DOHH2 (cell line): ENCODE data around the gene SLC44A1.

ENCODE experiments used
- H3F3A ChIP-seq: fragments of 200-600 bp; sonication (generic), shearing (Covaris generic); 2 replicates; pipeline ENCODE4 v1.6.0; 2016; ENCODE audit warnings: antibody characterized with exemption, mild to moderate bottlenecking; ENCODE audit not compliant: control insufficient read depth, insufficient read depth
- H3K27ac ChIP-seq: fragments of 200-600 bp; sonication (generic); 2 replicates; pipeline ENCODE4 v1.5.1; 2014; ENCODE audit warnings: low read depth, mild to moderate bottlenecking, low read length, moderate library complexity
- H3K27me3 ChIP-seq: fragments of 200-600 bp; sonication (generic); 2 replicates; pipeline ENCODE4 v1.6.1; 2014; ENCODE audit warnings: mild to moderate bottlenecking, low read length, mixed read lengths; ENCODE audit not compliant: control insufficient read depth
- H3K36me3 ChIP-seq: fragments of 200-600 bp; sonication (generic); 2 replicates; pipeline ENCODE4 v1.6.1; 2014; ENCODE audit warnings: mild to moderate bottlenecking, low read length, moderate library complexity, mixed read lengths; ENCODE audit not compliant: control insufficient read depth
- H3K4me1 ChIP-seq: fragments of 200-600 bp; sonication (generic); 2 replicates; pipeline ENCODE4 v1.6.1; 2014; ENCODE audit warnings: mild to moderate bottlenecking, low read length, mixed read lengths; ENCODE audit not compliant: control insufficient read depth
- H3K4me2 ChIP-seq: fragments of 200-600 bp; sonication (generic); 2 replicates; pipeline ENCODE4 v1.6.0; 2014; ENCODE audit warnings: mild to moderate bottlenecking, low read length, moderate library complexity
- H3K4me3 ChIP-seq: fragments of 200-600 bp; sonication (generic); 2 replicates; pipeline ENCODE4 v1.5.1; 2014; ENCODE audit warnings: mild to moderate bottlenecking, low read length, mixed read lengths
- H3K79me2 ChIP-seq: fragments of 200-600 bp; sonication (generic); 2 replicates; pipeline ENCODE4 v1.6.1; 2014; ENCODE audit warnings: mild to moderate bottlenecking, low read length, mixed read lengths; ENCODE audit not compliant: control insufficient read depth
- H3K9me2 ChIP-seq: fragments of 200-600 bp; sonication (generic); replicated peaks from 2 replicates; pipeline ENCODE4 v1.6.1; 2014; ENCODE audit warnings: mild to moderate bottlenecking, low read length, mixed read lengths; ENCODE audit not compliant: control insufficient read depth
- H3K9me3 ChIP-seq: fragments of 200-600 bp; sonication (generic); 2 replicates; pipeline ENCODE4 v1.6.1; 2014; ENCODE audit warnings: antibody characterized with exemption, low read length, mixed read lengths; ENCODE audit not compliant: control insufficient read depth, insufficient read depth
- H4K20me1 ChIP-seq: fragments of 200-600 bp; sonication (generic); 2 replicates; pipeline ENCODE4 v1.6.0; 2014; ENCODE audit warnings: low read depth, mild to moderate bottlenecking, antibody characterized with exemption, low read length, moderate library complexity; ENCODE audit not compliant: control insufficient read depth, insufficient read depth
- CTCF ChIP-seq: fragments of 200-600 bp; sonication (generic); IDR thresholded peaks from one replicate; pipeline ENCODE4 v1.5.1; 2014; ENCODE audit warnings: antibody characterized with exemption, mild to moderate bottlenecking, low read depth, low read length; ENCODE audit not compliant: poor library complexity, severe bottlenecking
- EZH2phosphoT487 ChIP-seq: fragments of 200-600 bp; sonication (generic); IDR thresholded peaks from 2 replicates; pipeline ENCODE4 v1.6.1; 2017; ENCODE audit warnings: borderline replicate concordance, mild to moderate bottlenecking, antibody characterized with exemption, low read length, moderate library complexity, mixed read lengths

SLC44A1 gene

GRCh38 chr9:105218673-105219072 lies 25.8 kb upstream of the SLC44A1 start:
- no peaks in the 10 kb centered on the region for H3K27me3 ChIP-seq
- H3F3A ChIP-seq, result no peaks in the 10 kb centered on the region
- H3K4me3 ChIP-seq, result no peak overlapping the region
- H3K4me2 ChIP-seq, result no peak overlapping the region
- no peaks in the 10 kb centered on the region for H4K20me1 ChIP-seq
- H3K9me3 ChIP-seq, result peaks cover 13% of the 10 kb centered on the region
- no peaks in the 10 kb centered on the region for H3K9me2 ChIP-seq
- no peak for TF ChIP-seq CTCF
- TF ChIP-seq EZH2phosphoT487, result no peak
- no peaks in the 10 kb centered on the region for H3K36me3 ChIP-seq
- H3K27ac ChIP-seq, result no peak overlapping the region
- H3K79me2 ChIP-seq, result no peaks in the 10 kb centered on the region
- H3K4me1 ChIP-seq, result no peaks in the 10 kb centered on the region

- H3K4me2 ChIP-seq, result no peak overlapping the region
- H3K4me1 ChIP-seq, result no peaks in the 10 kb centered on the region
- no peaks in the 10 kb centered on the region for H4K20me1 ChIP-seq
- H3K27ac ChIP-seq, result no peak overlapping the region
- peaks cover 18% of the 10 kb centered on the region for H3K9me3 ChIP-seq
- H3K79me2 ChIP-seq, result no peaks in the 10 kb centered on the region
- H3F3A ChIP-seq, result no peaks in the 10 kb centered on the region
- TF ChIP-seq CTCF, result no peak
- TF ChIP-seq EZH2phosphoT487, result no peak
- no peaks in the 10 kb centered on the region for H3K27me3 ChIP-seq
- no peak overlapping the region for H3K4me3 ChIP-seq
- no peaks in the 10 kb centered on the region for H3K9me2 ChIP-seq
- no peaks in the 10 kb centered on the region for H3K36me3 ChIP-seq
Measured at GRCh38 chr9:105219291-105219805, 25.1 kb upstream of the SLC44A1 start.

- Histone ChIP-seq H3K4me2 (no peak overlapping the region), H3K9me2 (no peaks in the 10 kb centered on the region), H4K20me1 (no peaks in the 10 kb centered on the region), H3K27ac (no peak overlapping the region), H3K79me2 (no peaks in the 10 kb centered on the region), H3K36me3 (no peaks in the 10 kb centered on the region), H3K4me3 (no peak overlapping the region), H3F3A (no peaks in the 10 kb centered on the region), H3K4me1 (no peaks in the 10 kb centered on the region), H3K27me3 (no peaks in the 10 kb centered on the region), H3K9me3 (peaks cover 25% of the 10 kb centered on the region)
- TF ChIP-seq EZH2phosphoT487 (no peak), CTCF (no peak)
Measured at GRCh38 chr9:105220451-105220850, 24.0 kb upstream of the SLC44A1 start.
